GM19452 (cell line): ENCODE data around the gene NLRX1.
"Not testable (repeated sequence)": the region's sequence is repeated elsewhere in the genome, so short reads cannot be mapped to it uniquely, and the experiment has no call there.

Experiments
- ATAC-seq: cut with Tn5 transposase; IDR thresholded peaks from one replicate; pipeline ENCODE4 v1.9.1; 2021; ENCODE audit not compliant: unreplicated experiment

NLRX1 gene, protein sequence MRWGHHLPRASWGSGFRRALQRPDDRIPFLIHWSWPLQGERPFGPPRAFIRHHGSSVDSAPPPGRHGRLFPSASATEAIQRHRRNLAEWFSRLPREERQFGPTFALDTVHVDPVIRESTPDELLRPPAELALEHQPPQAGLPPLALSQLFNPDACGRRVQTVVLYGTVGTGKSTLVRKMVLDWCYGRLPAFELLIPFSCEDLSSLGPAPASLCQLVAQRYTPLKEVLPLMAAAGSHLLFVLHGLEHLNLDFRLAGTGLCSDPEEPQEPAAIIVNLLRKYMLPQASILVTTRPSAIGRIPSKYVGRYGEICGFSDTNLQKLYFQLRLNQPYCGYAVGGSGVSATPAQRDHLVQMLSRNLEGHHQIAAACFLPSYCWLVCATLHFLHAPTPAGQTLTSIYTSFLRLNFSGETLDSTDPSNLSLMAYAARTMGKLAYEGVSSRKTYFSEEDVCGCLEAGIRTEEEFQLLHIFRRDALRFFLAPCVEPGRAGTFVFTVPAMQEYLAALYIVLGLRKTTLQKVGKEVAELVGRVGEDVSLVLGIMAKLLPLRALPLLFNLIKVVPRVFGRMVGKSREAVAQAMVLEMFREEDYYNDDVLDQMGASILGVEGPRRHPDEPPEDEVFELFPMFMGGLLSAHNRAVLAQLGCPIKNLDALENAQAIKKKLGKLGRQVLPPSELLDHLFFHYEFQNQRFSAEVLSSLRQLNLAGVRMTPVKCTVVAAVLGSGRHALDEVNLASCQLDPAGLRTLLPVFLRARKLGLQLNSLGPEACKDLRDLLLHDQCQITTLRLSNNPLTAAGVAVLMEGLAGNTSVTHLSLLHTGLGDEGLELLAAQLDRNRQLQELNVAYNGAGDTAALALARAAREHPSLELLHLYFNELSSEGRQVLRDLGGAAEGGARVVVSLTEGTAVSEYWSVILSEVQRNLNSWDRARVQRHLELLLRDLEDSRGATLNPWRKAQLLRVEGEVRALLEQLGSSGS

DNA sequence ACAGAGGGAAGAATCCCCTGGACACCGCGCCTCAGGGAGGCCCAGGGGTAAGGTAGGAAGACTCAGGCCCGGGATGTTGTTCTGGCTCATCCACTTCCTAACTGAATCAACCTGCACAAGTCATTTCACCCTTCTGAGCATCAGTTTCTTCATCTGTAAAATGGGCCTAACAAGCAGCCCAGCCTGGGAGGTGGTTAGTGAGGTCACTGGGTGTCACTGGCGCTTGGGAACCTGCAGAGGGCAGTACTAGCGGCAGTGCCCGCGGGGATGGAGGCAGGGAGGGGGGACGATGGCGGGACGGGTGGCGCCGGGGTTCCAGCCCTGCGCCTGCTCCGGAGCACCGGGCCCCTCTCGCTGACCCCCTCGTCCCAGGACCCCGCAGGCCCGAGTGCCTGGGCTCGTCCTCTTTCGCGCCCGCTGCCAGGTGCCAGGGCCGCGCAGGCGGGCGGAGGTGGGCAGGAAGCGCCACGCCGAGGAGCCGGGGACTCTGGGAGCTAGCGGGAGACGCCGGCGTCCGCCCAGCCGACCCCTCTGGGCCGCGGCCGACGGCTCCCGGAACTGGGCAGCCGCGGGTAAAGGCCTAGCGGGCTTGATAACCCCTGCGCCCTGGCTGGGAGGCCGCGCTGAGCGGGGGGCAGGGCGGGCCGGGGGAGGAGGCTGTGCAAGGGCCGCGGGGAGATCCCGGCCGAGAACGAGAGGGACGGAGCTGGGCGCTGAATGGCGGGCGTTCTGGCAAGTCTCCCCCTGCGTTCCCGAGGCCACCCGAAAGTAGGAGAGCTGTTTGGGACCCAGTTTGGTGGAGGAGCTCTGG lies at the start of gene NLRX1:
TSS of gene NLRX1 (plus strand) at position 255 of the 811 bp plus-strand sequence. CDS start 2,679 bp downstream, outside the sequence.
- peak; percentile 95 for ATAC-seq

DNA sequence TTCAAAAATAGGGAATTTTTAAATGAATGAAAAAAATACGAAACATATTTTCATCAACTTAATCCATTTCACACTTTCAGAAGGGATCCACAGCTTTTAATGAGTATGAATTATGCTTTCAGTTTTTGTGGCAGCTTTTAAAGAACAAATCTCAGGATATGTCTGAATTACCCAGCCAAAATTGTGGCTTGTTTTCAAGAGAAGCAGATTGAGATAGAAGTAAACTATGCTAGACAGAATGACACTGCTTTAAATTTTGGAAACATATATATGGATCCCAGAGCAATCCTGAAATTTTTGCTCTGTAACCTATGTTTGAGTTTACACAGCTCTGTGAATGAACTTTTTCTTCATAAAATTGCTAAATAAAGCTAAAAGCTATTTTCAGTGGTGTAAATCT lies 49.6 kb upstream of the NLRX1 start:
- ATAC-seq: no peak

DNA sequence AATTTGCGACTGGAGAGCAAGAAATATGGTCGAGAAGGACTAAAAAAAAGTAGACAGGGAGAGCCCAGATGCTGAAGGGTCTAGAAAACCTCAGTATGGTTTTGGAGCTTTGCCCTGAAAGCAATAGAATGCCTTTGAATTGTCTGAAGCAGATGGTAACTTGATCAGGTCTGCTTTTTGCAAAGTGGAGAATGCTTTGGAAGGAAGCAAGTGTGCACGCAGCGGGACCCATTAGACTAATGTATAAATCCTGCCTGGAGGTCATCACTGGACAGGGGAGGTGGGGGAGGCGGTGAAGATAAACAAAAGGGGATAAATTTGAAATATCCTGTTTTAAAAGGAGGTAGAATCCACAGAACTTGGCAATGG lies 47.9 kb upstream of the NLRX1 start:
- no peak for ATAC-seq

DNA sequence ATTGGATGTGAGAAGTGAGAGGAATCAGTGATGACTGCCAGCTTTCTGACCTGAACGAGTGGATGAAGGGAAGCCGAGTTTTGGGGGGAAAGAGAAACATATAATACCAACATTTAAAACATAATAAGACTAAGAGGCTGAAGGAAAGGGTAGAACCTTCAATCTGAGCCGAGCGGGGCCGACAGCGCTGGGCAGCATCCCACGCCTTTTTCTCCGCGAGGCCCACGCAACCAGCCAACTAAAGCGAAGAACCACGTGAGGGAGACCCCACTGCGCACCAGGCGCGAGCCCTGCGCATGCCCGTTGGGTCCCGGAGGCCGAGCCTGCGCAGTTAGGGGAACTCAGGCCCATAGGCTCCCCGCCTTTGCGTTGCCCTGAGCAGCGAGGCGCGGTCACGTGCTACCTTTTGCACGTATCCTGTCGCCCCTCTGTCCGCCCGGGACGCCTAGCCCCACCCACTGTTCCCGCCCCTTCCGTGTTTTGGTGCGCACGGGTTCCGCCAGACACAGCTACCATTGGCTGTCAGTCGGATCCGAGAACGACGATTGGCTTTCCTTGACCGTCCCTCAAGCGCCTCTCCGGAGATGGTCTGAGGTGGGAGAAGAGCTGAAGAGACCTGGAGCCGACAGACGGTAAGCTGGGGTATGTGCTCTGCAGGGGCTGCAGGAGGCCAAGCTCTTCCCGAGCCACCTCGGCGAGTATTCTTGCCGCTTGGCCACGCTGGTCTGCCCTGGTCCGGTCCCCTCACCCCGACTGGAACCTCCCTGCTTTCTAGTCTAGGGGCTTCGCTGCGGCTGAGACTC lies 47.3 kb upstream of the NLRX1 start, which contains the start of gene HINFP:
TSS of gene HINFP (plus strand) at position 573 of the 803 bp plus-strand sequence. CDS start 5,365 bp downstream, outside the sequence.
- peak; percentile 96 for ATAC-seq

DNA sequence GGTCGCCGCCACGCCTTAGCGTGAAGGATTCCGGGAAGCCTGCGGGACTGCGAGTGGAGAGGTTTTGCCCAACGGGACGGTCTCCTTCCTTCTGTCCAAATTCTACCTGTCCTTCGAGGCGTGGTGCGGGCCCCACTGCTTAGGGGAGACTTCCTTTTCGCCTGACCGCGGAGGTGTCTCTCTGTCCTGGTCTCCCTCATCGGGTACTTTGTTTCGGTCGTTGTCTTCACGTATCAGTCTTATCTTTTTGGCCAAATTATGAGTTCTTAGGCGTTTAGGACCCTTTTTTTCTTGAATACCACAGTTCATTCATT lies 46.8 kb upstream of the NLRX1 start:
- ATAC-seq: peak; percentile 4

DNA sequence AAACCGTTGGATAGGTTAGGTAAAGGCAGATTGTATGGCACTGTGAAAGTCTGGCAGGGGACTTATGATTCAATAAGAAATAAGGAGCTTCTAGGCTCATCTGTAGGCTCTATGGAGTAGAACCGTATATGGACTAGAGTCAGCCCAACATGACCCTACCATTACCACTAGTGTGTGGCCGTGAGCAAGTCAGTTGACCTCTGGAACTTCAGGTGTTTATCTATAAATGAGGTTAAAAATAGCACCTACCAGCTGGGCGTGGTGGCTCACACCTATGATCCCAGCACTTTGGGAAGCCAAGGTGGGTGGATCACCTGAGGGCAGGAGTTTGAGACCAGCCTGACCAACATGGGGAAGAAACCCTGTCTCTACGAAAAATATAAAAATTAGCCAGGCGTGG lies 42.7 kb upstream of the NLRX1 start:
- ATAC-seq: no peak

DNA sequence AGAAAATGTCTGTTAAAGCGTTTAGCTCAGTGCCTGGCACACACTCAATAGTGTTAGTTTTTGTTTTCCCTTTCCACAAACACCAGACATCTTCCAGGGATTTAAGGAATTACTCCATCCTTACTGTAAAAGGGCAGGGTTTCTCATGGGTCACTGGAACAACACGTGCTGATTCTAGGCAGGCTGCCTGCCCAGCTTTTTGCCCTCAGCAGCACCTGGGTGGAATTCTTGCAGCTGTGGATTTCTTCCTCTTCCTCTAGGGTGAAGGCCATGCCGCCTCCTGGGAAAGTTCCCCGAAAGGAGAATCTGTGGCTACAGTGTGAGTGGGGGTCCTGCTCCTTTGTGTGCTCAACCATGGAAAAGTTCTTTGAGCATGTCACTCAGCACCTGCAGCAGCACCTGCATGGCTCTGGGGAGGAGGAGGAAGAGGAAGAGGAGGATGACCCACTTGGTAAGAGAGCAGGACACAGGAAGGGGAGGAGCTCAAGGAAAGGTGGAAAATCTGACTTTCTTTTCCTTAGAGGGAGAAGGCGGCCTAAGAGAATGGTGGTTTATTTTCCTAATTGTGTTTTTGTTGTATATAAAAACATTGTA lies 41.8 kb upstream of the NLRX1 start:
- no peak for ATAC-seq

DNA sequence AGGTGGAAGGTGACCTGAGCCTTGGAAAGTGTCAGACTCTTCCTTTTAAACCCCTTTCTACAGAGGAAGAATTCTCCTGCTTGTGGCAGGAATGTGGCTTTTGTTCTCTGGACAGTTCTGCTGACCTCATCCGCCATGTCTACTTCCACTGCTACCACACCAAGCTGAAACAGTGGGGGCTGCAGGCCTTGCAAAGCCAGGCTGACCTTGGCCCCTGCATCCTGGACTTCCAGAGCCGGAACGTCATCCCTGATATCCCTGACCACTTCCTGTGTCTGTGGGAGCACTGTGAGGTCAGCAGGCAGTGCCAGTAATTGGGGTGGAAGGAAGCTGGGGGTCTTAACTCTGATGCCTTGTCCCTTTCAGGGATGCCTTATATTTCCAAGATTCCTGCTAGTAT lies 37.9 kb upstream of the NLRX1 start:
- no peak for ATAC-seq

DNA sequence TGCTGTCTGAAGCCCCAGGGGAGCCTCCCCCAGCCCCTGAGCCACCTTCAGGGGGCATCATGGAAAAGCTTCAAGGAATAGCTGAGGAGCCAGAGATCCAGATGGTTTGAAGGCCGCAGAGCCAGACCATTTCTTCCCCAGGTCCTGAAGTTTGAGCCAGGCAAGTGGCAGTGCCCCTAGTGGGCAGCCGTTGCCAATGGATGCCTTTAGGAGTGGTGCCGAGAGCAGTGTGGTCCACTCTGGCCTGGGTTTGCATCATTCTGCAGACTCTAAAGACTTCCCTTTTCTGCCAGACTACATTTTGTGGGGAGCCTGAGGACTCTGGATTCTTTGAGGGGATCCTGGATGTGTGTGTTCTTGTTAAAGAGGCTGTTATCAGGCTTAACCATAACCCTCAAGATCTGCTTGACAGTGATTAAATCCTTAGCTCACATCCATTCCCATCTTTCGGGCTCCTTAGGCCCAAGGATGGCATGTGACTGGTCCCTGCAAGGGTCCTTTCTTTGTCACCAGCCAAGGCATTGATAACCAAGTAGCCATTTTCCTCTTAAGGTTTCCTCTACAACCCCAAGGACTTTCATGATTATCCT lies 34.0 kb upstream of the NLRX1 start:
- ATAC-seq: no peak

DNA sequence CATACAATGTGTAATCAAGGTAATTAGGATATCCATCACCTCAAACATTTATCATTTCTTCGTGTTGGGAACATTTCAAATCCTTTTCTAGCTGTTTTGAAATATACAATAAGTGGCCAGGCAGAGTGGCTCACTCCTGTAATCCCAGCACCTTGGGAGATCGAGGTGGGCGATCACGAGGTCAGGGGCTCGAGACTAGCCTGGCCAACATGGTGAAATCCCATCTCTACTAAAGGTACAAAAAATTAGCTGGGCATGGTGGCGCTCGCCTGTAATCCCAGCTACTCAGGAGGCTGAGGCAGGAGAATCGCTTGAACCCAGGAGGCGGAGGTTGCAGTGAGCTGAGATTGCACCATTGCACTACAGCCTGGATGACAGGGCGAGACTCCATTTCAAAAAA lies 29.2 kb upstream of the NLRX1 start:
- not testable (repeated sequence) for ATAC-seq

DNA sequence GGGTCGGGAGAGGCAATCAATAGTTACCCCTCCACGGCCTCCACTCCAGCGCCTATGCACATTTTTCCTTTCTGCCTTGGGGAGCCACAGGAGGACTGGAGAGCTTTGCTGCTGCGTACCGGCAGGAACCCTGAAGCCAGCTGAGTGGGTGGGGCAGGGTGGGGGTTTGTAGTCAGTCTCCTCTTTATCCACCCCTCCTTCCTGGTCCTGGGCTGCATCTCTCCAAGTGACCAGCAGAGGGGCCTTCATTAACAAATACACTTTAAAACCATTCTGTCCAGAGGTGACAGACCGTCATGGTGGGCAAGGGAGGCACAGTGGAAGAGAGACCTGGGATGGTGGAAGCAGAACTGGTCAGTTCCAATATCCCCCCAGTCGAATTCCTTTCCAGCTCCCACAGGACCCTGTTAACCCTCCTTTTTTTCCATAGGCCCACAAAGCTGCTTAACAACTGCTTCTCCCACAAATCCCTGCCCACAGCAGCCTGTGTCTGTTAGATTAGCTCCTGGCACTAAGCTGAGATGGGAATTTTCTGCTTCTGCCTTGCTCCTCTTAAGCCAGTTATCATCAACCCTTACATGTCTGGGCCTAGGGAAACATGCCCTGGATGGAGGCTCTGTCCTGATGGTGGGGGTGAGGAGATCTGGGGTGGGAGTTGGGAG lies 23.6 kb upstream of the NLRX1 start:
- ATAC-seq: no peak

DNA sequence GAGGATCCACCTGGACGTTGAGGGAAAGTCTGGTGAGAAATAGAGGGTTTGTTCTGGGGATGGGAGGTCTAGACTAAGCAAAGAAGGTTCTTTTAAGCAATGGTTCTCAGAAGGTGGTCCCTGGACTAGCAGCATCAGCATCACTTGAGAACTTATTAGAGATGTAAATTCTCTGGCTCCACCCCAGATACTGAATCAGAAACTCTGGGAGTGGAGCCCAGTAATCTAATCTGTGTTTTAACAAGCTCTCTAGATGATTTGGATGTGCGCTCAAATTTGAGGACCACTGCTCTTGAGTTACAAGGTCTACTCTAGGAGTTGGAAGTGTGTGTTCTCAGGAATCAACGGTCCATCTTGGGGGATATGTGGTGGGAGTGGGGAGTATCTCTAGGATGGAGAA lies 23.0 kb upstream of the NLRX1 start:
- no peak for ATAC-seq

DNA sequence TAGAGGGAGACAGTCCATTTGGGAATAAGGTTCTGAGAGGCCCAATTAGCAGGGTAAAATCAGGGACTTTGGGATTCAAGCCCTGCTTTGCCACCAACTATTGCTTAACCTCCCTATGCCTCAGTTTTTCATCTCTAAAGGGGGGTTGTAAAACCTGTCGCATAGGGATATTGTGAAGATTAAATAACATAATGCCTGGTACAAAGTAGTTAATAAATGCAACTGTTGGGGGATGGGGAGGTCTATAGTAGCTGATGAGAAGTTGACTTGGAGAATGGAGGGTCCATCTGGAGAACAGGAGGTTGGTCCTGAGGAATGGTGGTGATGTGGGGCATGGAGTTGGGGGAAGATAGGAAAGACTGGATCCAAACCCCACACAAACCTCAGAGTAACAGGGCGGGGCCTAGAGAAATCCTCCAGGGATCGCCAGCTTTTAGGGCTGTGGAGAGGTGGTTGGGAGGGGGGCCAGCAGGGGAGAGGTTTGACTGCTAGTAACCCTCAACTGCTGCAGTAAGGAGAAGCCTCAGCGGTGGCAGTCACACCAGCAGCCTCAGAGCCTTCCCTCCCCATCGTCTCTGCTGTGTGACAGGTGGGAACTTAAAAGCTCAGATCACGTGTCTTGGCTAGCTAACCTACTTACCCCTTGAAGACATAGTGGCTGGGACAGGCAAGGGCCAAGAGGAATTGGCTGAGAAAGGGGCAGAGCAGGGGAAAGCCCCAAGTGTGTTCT lies 20.8 kb upstream of the NLRX1 start:
- ATAC-seq: no peak

DNA sequence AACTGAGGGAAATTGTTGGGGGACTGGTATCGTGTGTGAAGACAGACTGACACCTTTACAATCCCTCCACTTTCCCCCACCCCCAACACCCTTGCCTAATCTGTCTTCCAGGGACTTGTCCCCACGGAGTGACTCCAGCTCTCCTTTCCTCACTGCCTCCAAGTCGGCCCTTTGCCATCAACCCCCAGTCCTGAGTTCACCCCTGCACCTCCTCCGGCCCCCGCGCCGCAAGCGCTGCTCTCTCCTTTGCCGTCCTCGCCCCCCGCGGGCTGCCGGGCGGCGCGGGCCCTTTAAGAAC lies 19.9 kb upstream of the NLRX1 start:
- ATAC-seq: no peak

DNA sequence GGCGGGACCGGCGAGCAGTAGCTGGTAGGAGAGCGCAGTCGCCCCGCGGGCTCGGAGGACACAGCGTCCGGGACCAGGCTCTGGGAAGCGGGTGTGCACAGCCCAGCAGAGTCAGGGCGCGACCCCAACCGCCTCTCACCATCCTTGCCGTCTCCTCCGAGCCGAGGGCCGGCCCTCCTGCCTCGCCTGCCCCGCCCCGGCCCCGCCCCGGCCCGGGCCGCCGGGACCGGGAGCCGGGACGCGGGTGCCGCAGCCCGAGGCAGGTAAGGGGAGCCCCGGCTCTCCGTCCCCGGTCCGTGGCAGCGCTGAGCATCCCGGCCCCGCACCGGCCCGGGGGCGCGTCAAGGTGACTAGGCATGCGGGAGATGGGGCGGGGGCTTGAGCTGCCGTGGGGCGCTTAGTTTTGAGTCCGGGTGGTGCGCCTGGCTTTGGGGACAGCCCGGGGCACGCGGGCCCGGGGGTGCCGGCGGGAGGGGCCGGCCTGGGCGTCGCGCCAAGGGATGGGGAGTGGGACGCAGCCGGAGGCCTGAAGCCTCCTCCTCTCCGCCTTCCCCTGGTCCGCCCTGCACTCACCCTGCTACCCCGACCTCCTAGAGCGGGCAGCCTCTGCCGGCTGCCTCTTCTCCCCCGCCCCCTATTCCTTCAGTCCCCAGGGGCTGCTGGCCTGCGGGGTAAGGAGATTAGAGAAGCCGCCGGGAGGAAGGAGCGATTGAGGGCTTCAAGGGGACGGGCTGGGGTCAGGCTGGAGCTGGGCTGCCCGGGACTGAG lies 19.3 kb upstream of the NLRX1 start, which contains the start of gene ABCG4:
TSS of gene ABCG4 (plus strand) at position 35 of the 768 bp plus-strand sequence. CDS start 914 bp downstream, outside the sequence.
- no peak for ATAC-seq

DNA sequence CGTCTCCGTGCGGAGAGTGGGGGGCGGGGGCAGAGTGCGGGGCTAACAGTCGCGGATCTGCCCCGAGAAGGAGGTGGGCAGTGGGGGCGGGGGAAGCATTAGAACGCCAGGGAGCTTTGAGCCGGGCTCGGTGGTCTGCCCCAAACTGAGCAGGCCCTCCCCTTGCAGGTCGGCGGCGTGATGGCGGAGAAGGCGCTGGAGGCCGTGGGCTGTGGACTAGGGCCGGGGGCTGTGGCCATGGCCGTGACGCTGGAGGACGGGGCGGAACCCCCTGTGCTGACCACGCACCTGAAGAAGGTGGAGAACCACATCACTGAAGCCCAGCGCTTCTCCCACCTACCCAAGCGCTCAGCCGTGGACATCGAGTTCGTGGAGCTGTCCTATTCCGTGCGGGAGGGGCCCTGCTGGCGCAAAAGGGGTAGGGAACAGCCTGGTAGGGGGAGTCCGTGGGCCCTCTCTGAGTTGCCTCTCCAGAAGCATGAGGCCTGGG lies 18.7 kb upstream of the NLRX1 start:
- ATAC-seq: no peak

DNA sequence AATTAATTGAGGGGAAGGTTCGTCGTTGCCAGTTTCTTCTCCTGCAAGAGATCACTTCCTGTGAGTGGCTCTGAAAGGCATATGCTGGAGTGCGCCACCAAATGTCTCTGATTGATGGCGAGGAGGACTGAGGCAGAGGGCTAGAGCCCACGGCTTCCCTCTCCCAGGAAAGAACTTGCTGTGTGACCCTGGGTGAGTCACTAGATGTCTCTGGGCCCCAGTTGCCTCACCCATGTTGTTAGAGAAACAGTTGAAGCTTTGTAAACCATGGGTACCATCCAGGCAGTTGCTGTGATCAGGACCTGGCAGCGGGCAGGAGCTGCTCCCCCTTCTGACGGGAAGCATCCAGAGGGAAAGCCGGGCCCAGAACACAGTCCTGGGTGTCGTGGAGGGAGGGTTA lies 16.5 kb upstream of the NLRX1 start:
- no peak for ATAC-seq
